ENCODE measurements around the gene AGER.
"Not testable (repeated sequence)": the region's sequence is repeated elsewhere in the genome, so short reads cannot be mapped to it uniquely, and the experiment has no call there.

Gene AGER

DNA sequence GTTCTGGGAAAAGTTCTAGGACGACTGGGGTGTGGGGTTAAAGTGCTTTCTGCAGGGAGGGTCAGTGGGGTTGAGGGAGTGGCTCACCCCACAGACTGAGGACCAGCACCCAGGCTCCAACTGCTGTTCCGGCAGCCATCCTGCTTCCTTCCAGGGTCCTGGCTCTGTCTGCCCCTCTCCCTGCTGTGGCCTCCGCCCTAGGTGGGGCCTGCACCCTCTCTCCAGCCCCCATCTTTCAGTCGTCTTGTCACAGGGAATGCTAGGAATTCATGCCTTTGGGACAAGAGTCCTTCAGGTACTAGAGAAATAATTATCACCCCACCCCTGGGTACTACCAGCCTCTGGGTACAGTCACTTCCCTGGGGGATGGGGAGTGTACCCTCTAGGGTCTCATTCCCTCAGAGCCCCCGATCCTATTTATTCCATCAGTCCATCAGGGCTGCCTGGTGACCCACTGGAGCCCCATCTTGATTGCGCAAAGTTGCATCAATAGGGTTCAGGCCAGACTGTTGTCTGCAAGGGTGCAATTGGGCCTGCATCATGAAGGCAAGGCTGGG lies at the start of gene AGER:
Gene AGER, minus strand, starts transcription at position 170 of the 557 bp plus-strand sequence. Its CDS starts 31 bp downstream, at position 139.
- no peak for DNase-seq (ENCODE audit: low read depth)

DNA sequence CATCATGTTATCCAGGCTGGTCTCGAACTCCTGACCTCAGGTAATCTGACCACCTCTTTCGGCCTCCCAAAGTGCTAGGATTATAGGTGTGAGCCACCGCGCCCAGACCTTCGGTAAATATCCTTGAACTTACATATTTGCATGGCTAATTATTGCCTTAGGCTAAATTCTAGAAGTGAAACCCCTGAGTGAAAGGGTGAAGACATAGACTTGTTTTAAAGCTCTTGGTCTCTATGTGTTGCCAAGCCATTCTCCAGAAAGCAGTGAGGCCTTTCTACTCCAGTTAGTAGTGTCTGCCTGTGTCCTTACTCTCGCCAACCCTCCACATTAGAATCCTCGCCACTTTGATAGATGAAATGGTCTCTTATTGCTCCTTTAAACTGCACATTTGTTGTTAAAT lies 42.4 kb upstream of the AGER start:
- DNase-seq (ENCODE audit: low read depth) = no peak

DNA sequence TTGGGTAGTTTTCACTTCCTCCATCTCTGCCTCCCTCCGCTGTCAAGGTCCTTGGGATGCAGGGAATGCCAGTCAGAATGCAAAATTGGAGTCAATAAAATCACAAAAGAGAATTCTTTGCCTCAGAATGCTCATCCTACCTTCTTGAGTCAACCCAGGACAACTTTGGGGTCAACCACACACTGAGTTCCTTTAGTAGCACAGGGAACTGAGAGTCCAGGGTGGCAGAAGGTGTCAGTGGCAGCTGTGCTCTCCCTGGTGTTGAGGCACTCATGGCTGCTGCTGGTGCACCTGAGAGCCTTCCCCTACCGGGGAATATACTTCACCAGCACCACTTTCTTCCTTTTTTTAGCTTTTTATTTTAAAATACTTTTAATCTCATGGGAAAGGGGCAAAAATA lies 40.6 kb upstream of the AGER start:
- DNase-seq (ENCODE audit: low read depth) = no peak

DNA sequence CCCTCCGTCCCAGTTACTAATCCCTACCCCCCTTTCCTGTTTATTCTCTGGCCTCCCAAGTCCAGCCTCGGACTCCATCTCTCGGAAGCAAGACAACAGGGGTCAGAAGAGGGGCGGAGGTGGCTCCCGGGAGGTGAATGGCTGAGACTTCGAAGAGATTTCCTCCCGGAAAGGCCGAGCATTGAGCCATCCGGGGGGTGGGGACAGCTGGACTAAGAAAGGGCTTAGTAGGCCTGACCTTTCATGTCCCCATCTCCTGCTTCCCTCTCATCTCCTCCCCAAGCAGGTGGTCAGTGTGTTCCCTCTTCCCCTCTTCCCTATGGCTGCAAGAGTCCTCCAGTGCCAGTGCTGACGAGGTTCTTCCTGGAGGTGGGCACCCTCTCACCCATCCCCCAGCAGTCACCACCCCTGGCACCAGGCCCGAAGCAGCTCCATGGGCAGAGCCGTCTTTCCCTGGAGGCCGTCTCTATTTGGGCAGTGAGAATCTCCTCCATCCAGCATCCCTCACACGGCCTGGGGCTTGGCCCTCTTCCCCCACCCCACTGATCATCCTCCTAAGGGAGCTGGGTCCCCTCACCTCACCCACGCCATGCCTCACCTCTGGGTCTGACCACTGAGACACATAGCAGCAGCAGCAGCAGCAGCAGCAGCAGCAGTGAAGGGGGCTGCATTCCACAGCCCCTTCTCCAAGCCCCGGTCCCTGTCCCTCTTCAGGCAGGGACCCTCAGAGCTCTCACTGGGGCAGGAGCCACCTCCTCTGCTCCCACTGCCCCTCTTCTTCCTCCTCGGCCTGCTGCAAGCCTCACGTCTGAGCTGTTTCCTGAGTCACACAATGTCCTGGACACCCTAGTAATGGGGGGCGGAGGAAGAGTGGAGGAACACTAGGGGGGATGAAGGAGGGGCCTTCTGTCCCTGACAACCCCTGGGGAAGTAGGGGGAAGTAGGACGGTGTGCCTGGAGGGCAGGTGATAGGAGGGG lies 39.5 kb upstream of the AGER start, which contains the start of gene NOTCH4:
Gene NOTCH4, minus strand, starts transcription at position 810 of the 978 bp plus-strand sequence. Its CDS starts 139 bp downstream, at position 671.
- DNase-seq (ENCODE audit: low read depth) = no peak

DNA sequence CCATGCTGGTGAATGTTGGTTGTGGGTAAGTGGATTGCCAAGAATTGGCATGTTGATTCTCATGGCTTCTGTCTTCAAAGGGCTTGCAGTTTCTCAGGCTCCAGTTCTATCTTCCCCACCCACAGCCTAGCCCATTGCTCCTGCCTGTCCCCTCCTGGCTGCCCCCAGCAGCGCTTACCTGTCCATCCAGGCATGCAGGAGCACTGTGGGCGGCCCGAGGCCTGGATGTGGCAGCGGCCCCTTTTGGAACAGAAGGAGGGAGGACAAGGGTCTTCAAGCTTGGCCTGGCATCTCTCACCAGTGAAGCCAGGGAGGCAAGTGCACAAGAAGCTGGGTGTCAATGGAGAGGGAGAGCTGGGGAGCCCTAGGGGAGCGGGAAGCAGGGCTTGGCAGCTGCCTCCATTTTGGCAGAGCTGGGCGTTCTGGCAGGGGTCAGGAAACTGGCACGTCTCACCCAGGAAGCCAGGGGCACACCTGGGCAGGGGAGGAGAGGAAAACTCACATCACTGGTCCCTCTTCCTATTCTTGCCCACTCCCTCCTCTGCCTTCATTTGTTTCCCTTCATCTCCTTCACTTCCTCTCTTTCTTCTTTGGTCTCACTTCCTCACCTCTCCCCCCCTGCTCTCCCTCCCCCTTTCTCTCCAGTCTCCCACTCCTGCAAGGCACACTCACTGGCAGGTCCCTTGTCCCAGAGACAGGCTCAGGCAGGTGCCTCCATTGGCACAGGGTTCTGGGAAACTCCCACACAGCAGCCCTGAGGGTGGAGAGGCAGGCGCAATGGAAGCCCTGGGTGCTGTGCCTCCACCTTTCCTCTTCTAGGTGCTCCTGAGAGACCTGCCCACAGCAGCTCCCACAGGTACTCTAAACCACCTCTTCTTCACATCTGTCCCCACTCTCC lies 38.5 kb upstream of the AGER start:
- DNase-seq (ENCODE audit: low read depth) = no peak

DNA sequence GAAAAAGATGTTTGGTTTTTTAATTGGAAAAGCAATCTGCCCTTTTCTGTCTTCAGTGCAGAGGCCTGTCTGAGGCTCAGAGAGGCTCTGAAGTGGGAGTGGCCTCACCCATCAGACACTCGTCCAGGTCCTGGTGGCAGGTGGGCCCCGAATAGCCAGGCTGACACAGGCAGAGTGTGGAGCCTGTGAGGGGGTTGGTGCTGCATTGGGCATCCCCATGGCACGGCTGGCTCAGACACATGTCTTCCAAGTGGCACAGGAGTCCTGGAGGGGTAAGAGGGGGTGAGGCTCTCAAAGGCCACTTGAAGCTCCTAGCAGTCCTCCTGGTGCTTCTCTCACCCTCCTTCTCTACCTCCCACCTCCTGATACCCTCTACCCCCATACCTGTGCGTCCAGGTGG lies 36.0 kb upstream of the AGER start:
- no peak for DNase-seq (ENCODE audit: low read depth)

DNA sequence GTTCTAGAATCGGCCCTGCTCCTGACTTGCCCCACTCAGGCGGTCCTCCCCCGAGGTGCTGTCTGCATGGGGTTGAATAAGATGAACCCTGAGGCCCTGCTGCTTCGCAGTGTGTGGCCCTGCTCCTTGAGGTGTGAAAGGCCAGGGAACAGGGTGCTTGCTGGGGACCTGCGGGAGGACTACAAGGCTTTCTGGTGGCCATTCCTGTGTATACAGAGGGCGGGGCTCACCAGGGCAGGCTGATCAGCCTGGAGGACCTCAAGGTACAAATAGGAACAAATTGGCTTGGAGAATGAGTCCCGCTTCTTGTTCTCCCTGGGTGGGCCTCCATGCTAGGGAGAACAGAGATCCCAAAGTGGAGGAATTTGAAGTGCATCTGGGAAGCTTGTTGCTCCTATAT lies 34.1 kb upstream of the AGER start:
- DNase-seq (ENCODE audit: low read depth) = no peak

DNA sequence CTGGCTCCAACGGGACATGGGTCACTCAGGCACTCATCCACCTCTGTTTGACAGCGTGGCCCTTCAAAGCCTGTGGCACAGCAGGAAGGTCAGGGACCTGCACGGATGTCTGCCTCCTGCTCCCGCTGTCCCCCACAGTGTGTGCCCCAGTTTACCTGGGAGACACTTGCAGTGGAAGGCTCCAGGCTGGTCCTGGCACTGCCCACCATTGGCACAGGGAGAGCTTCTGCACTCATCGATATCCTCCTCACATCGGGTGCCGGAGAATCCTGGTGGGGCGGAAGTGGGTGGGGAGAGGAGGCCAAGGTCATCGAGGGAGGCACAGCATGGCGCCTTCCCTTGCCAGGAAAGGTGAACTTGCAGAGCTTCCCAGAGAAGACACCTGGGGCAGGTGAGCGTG lies 32.9 kb upstream of the AGER start:
- DNase-seq (ENCODE audit: low read depth) = no peak

DNA sequence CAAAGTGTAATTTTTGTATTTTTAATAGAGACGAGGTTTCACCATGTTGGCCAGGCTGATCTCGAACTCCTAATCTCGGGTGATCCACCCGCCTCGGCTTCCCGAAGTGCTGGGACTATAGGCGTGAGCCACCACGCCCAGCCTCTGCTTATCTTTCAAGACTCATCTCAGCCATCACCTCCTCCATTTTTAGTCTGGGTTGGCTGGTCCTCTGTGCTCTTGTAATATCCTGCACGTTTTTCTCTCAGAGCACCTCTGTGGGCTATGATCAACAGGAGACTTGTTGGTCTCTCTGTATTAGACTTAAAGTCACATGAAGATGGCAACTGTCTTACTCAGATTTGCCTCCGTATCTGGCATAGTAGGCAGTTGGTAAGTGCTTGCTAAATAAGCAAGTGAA lies 32.2 kb upstream of the AGER start:
- no peak for DNase-seq (ENCODE audit: low read depth)

DNA sequence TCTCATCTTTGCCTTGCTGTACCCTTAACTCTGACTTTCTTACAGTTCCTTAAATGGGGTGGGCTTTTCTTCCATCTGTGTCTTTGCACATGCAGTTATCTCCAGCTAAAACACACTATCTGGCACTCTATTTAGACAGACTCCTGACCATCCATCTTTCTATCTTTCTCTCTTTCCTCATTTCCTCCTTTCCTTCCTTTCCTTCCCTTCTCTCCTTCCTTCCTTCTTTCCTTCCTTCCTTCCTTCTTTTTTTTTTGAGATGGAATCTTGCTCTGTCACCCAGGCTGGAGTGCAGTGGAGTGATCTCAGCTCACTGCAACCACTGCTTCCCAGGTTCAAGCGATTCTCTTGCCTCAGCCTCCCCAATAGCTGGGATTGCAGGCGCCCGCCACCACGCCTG lies 31.6 kb upstream of the AGER start:
- no peak for DNase-seq (ENCODE audit: low read depth)

DNA sequence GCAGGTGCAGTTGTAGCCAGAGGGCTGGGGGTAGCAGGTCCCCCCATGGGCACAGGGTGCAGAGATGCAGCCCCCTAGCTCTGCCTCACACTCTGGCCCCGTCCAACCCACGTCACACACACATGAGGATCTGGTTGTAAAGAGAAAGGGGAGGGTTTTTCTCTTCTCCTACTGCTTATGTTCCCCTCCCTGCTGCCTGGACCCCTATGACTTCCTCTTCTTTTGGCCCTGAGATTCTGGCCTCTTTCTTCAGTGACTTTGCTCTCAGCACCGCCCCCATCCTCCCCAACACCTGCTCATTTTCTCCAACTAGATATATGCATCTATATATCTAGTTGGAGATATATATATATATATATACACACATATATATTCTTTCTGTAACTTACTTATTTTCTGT lies 30.1 kb upstream of the AGER start:
- DNase-seq (ENCODE audit: low read depth) = no peak

DNA sequence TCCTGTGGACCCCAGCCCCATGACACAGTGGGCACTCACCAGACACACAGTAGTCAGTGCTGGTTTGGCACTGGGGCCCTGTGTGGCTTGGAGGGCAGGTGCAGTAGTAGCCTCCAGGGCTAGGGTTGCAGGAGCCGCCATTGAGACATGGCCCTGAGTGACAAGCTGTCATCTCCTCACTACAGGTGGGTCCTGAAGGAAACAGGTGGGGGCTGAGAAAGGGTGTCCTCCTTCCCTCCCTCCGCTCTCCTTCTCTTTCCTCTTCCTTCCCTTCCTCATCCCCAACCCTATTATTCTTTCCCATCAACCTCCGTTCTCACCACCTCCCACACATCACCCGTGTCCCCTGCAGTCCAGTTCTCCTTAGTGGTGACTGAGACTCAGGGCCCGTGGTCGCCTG lies 29.6 kb upstream of the AGER start:
- DNase-seq (ENCODE audit: low read depth) = no peak

DNA sequence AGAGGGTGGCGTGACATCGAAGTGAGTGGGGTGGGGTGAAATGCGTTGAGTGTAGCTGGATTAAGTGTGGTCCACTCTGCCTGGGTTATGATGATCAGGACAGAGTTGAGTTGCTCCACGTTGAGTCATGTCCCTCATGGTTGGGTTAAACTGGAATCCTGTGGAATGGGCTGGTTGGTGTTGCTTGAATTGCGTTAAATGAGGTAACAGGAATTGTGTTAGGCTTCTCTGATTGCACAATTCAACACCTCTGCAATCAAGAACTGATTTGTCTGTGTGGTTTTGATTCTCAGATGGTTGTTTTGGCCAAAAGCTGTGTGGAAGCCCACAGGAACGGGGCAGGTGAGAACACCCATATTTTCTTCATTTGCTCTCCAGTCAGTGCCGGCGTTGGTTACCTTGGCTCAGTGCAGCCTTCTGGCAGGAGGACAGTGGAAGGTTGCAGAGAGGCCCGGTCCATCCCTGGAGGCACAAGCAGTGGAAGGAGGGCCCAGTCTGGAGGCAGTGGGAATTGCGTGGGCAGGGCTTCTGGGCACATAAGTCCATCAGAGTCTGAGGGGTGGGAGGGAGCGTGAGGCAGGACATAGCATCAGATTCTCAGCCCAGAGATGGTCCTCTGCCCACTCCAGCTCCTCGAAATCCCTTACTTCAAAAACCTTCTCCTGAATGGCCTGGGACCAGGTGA lies 28.2 kb upstream of the AGER start:
- DNase-seq (ENCODE audit: low read depth) = no peak

DNA sequence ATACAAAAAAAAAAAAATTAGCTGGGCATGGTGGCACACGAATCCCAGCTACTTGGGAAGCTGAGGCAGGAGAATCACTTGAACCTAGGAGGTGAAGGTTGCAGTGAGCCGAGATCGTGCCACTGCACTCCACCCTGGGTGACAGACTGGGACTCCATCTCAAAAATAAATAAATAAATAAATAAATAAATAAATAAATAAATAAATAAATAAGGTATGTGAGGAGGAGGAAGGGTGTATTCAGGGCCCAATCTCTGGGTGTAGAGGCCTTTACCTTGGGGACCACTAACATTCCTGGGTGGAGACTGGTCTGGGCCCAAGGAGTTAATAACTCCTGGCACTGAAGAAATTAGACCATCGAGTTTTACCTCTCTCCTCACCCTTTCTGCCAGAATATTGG lies 27.4 kb upstream of the AGER start:
- DNase-seq (ENCODE audit: low read depth) = not testable (repeated sequence)

DNA sequence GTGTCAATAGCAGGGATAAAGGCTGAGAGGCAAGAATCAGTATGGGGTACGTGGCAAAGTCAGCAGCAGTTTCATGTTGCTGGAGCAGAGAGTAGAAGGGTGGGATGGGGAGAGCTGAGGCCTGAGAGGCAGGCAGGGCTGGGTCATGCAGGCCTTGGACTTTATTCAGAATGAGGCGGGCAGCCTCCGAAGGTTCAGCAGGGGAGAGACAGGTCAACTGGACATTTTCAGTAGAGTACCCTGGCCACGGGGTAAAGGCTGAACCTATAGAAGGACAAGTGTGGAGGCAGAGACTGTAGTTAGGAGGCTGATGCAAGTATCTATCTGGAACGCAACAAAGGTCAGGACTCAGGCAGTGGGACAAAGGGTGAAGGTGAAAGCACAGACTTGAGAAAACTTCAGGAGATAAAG lies 26.1 kb upstream of the AGER start:
- DNase-seq (ENCODE audit: low read depth) = no peak

DNA sequence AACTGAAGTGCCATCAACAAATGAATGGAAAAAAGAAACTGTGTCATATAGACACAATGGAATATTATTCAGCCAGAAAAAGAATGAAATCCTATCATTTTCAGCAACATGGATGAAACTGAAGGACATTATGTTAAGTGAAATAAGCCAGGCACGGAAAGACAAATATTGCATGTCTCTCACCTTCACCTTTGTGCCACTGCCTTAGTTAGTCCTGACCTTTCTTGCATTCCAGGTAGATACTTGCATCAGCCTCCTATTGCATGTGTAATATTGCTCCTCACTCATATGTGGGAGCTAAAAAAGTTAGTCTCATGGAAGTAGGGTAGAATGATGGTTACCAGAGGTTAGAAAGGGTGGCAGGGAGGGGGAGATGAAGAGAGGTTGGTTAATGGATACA lies 24.9 kb upstream of the AGER start:
- no peak for DNase-seq (ENCODE audit: low read depth)

DNA sequence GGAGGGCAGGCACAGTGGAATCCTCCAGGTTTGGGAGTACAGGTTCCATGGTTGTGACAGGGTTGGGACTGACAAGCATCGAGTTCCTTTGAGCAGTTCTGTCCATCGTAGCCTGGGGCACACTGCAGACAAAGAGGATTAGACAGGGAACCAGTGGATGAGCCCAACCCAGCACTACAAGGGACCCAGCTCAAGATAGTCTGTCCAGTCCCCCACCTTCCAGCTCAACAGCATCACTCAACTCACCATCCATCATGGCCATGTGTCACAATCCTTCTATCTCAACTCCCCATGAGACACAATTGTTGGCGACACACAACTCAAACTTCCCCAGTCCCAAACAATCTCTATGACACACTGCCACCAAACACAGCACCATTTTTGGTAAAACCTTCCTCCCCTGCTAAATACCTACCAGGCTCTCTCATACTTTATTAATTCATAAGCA lies 20.2 kb upstream of the AGER start:
- no peak for DNase-seq (ENCODE audit: low read depth)

DNA sequence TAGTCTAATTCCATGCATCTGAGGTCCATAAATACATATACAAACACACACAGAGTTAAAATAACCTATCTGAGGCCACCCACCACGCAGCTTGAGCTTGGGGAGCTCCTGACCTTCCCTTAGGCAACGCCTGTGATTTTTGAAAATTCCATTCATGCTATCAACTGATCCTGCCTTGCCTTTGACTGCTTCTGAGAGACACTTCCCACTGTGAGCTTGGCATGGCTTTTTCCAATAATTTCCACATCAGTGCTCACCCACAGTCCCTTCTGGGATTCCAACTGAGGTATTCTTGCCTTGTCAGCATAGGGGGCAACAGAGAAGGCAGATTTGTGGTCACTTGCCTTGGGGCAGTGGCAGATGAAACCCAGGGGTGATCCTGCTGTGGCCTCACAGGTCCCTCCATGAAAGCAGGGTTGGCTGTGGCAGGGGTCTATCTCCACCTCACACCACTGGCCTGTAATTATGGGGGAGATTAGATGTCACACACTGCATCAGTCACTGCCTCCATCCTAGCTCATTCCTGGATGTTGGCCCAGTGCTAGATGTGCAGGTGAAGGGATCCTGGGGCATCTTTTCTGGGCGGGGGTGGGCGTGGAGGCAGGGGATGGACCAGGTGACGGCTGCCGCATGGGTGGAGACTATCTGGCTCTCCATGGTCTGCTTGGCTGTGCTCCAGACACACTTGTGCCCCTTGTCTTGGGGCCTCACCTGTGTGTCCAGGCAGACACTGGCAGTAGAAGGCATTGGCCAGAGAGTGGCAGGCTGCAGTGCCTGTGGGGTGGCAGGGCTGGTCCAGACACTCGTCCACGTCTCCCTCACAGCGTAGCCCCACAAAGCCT lies 19.6 kb upstream of the AGER start:
- no peak for DNase-seq (ENCODE audit: low read depth)

DNA sequence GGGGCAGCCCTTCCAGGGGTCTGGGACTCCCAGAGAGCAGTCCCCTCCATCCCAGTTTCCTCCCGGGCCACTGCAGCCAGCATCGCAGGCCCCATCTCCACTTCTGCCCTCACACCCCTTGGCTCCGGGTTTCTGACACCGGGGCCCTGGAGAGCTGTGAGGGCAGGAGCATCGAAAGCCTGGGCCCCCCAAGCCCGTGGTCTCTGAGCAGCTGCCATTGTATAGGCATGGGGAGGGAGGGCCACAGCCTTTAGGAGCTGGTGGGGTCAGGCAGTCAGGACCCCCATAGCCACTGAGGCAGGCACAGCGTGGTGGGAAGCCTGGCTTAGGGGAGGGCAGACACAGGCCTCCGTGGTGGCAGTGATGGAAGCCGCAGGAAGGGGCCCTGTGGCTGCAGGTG lies 18.1 kb upstream of the AGER start:
- DNase-seq (ENCODE audit: low read depth) = no peak

DNA sequence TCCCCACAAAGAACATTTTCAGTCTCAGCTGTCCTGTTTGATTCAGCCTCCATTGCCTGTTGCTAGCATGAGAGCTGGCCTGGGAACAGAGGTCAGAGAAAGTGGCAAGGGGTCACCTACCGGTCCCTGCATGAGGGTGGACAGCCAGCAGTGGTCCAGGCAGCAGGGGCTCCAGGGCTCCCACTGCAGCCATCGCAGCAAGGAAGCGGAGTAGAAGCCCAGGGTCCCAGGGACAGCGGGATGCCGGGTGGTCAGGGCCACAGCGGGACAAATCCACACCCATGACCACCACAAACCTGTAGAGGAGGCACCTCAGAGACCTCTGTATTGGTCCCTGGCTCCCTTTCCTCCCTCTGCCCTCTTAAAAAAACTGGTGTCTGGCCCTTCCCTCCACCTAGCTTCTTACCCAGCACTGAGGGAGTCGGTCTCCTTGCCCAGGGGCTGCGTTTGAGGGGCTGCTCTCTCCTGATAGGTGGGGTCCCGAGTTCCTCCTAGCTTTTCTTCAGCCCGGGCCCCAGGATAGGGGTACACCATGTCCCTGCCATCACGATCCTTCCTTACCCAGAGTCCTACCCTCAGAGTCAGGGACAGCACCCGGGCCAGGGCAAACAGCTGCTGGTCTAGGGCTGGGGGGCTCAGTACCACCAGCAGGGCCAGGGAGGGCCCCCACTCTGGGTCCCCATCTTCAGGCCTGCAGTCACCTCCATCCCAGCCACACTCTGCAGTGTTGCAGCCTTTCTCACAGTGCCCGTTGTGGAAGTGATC lies 16.8 kb upstream of the AGER start:
- no peak for DNase-seq (ENCODE audit: low read depth)

Measured in fibroblast of gingiva (primary cell).